CD14-positive monocyte (primary cell): ENCODE measurements around the gene LRTM2. TPM values are rescaled to one million over a fixed set of nuclear protein-coding genes. Genes with fewer than 3 reads are reported as not detected.
A peak's percentile ranks its signal among the peaks of the same experiment; 100 is the strongest.

Experiments used
- DNase-seq, 3 donors: peaks; one replicate each; pipeline ENCODE4 v3.0.0-alpha.2; 2011 to 2022
- H2AFZ ChIP-seq: 2 replicates; pipeline ENCODE4 v1.6.0; 2012; ENCODE audit warnings: mild to moderate bottlenecking, low read depth, low read length, inconsistent platforms; ENCODE audit not compliant: insufficient read depth, poor library complexity, severe bottlenecking
- H3K27ac ChIP-seq, 2 donors: 1 replicate in 1 of 2; 2 replicates in 1 of 2; pipeline ENCODE4 v1.5.1; 2012 to 2013; ENCODE audit warnings: low read length in 2 of 2, control low read depth in 1 of 2, inconsistent platforms in 1 of 2, low read depth in 1 of 2, mild to moderate bottlenecking in 1 of 2
- H3K27me3 ChIP-seq, 2 donors: one replicate each; pipeline versions ENCODE4 v1.6.0 to v1.6.1; 2011 to 2013; ENCODE audit warnings: low read length in 2 of 2; ENCODE audit not compliant: control insufficient read depth in 2 of 2, insufficient read depth in 2 of 2
- H3K36me3 ChIP-seq, 2 donors: replicated peaks in 1 of 2; 1 replicate in 1 of 2; 2 replicates in 1 of 2; pipeline versions ENCODE4 v1.5.1 to v1.6.1; 2012 to 2013; ENCODE audit warnings: low read length in 2 of 2, control low read depth in 1 of 2, inconsistent platforms in 1 of 2, mild to moderate bottlenecking in 1 of 2; ENCODE audit not compliant: insufficient read depth in 2 of 2, control insufficient read depth in 1 of 2
- H3K4me1 ChIP-seq, 2 donors: 1 replicate in 1 of 2; 2 replicates in 1 of 2; pipeline versions ENCODE4 v1.5.1 to v1.6.1; 2012 to 2013; ENCODE audit warnings: low read length in 2 of 2, control low read depth in 1 of 2, inconsistent platforms in 1 of 2, mild to moderate bottlenecking in 1 of 2, moderate library complexity in 1 of 2; ENCODE audit not compliant: insufficient read depth in 2 of 2, control insufficient read depth in 1 of 2
- H3K4me2 ChIP-seq: replicated peaks from 2 replicates; pipeline ENCODE3; 2012; ENCODE audit warnings: low read length, moderate library complexity, mild to moderate bottlenecking; ENCODE audit not compliant: poor library complexity, severe bottlenecking; ENCODE audit errors: extremely low read depth
- H3K4me3 ChIP-seq, 3 experiments: fragments of 200-600 bp in 1 of 3; sonication (generic) in 1 of 3; replicated peaks in 1 of 3; 1 replicate in 2 of 3; 2 replicates in 1 of 3; pipeline ENCODE4 v1.5.1; 2011 to 2013; ENCODE audit warnings: low read length in 3 of 3, mild to moderate bottlenecking in 3 of 3, control low read depth in 2 of 3, low read depth in 2 of 3, inconsistent platforms in 1 of 3, moderate library complexity in 1 of 3
- H3K79me2 ChIP-seq: 2 replicates; pipeline ENCODE4 v1.6.0; 2012; ENCODE audit warnings: mild to moderate bottlenecking, control low read depth, inconsistent platforms, low read length, moderate library complexity; ENCODE audit not compliant: insufficient read depth
- H3K9ac ChIP-seq: 2 replicates; pipeline ENCODE4 v1.6.0; 2017; ENCODE audit warnings: low read length, mild to moderate bottlenecking; ENCODE audit not compliant: insufficient read depth, poor library complexity, severe bottlenecking
- H3K9me3 ChIP-seq, 2 donors: replicated peaks in 1 of 2; 1 replicate in 1 of 2; 2 replicates in 1 of 2; pipeline versions ENCODE4 v1.5.1 to v1.6.1; 2012 to 2013; ENCODE audit warnings: low read length in 2 of 2, control low read depth in 1 of 2; ENCODE audit not compliant: control insufficient read depth in 1 of 2, insufficient read depth in 1 of 2
- H4K20me1 ChIP-seq: 2 replicates; pipeline ENCODE4 v1.6.0; 2012; ENCODE audit warnings: mild to moderate bottlenecking, low read length, control low read depth, moderate library complexity; ENCODE audit not compliant: insufficient read depth
- H3K27ac Mint-ChIP-seq, 7 donors: one replicate each; pipeline ENCODE4 v1.8.0; 2020; ENCODE audit warnings: mild to moderate bottlenecking in 7 of 7, mixed read lengths in 7 of 7, moderate library complexity in 6 of 7, inconsistent platforms in 2 of 7
- H3K27me3 Mint-ChIP-seq, 3 donors: one replicate each; pipeline ENCODE4 v1.8.0; 2021 to 2022; ENCODE audit warnings: low read depth in 3 of 3, mild to moderate bottlenecking in 3 of 3, mixed read lengths in 3 of 3, moderate library complexity in 3 of 3, inconsistent platforms in 1 of 3
- H3K36me3 Mint-ChIP-seq, 2 donors: one replicate each; pipeline ENCODE4 v1.8.0; 2020; ENCODE audit warnings: mixed read lengths in 2 of 2, inconsistent platforms in 1 of 2, mild to moderate bottlenecking in 1 of 2
- H3K4me1 Mint-ChIP-seq: one replicate; pipeline ENCODE4 v1.8.0; 2020; ENCODE audit warnings: mild to moderate bottlenecking, mixed read lengths
- H3K4me3 Mint-ChIP-seq, 2 donors: one replicate each; pipeline ENCODE4 v1.8.0; 2020; ENCODE audit warnings: mild to moderate bottlenecking in 2 of 2, mixed read lengths in 2 of 2, moderate library complexity in 1 of 2
- H3K9me3 Mint-ChIP-seq, 7 donors: one replicate each; pipeline ENCODE4 v1.8.0; 2020 to 2022; ENCODE audit warnings: mixed read lengths in 7 of 7, mild to moderate bottlenecking in 6 of 7, moderate library complexity in 6 of 7, inconsistent platforms in 2 of 7
- WGBS: methylation state at CpG from one replicate; pipeline ENCODE4 v1.1.5; 2013; ENCODE audit warnings: missing lambda C conversion rate; ENCODE audit not compliant: insufficient coverage; 5-methylcytosine and 5-hydroxymethylcytosine counted together
- intact Hi-C, 2 donors: fragments of 100-400 bp; cut with micrococcal nuclease; formaldehyde crosslinking; loops; one replicate each; pipeline versions ENCODE4 v1.15.0 to v1.15.1; 2023
- polyA plus RNA-seq, 3 donors: library from polyadenylated mRNA; depleted of rRNA in 1 of 3; unstranded in 2 of 3; stranded (reverse) in 1 of 3; fragments of 300-500 nt in 2 of 3; fragments of >200 nt in 1 of 3; fragmentation: Illumina TruSeq in 2 of 3; gene quantifications; 1 replicate in 2 of 3; 2 replicates in 1 of 3; pipeline ENCODE4 v1.2.3, GENCODE V29; 2012 to 2021
- TF ChIP-seq, protein P1 (sequence below): fragments of 200-600 bp; IDR thresholded peaks from one replicate; pipeline ENCODE4 v1.8.0; 2022; ENCODE audit warnings: antibody characterized with exemption, mild to moderate bottlenecking

LRTM2 gene
- polyA plus RNA-seq, 3 donors: not detected

DNA sequence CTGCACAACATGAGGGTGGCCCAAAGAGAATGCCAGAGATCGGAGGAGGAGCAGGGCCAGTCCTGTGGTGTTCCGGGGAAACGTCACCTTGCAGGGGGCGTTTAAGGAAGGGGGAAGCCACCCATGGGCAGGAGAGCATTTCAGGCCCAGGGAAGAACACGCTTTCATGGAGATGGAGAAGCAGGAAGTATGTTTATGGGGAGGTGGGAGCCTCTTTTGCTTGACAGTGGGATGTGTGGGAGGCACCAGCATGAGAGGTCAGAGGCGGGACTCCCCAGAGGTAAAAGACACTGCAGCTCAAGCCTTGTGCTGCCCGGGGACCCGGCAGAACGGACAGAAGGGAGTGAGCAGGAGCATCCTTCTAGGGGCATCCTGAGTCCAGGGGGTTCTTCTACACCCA, 1.3 kb upstream of the LRTM2 start:
- H3K4me3 ChIP-seq: no peak overlapping the region
- H3K36me3 ChIP-seq: no peaks in the 10 kb centered on the region
- no peak for DNase-seq
- Mint-ChIP-seq H3K4me3 (peak overlapping the region in 1 of 2 donors; percentile 83), H3K27ac (no peak overlapping the region), H3K36me3 (peaks cover 7 to 10% of the 10 kb centered on the region in 2 donors), H3K4me1 (peaks cover 34% of the 10 kb centered on the region), H3K27me3 (peaks cover 35 to 42% (median 39%) of the 10 kb centered on the region in 3 donors), H3K9me3 (peaks cover 2 to 7% (median 4%) of the 10 kb centered on the region in 7 donors)
- H3K9me3 ChIP-seq: no peaks in the 10 kb centered on the region
- 83% methylated on average over 7 of the region's 9 CpGs for WGBS
- TF ChIP-seq, protein P1, sequence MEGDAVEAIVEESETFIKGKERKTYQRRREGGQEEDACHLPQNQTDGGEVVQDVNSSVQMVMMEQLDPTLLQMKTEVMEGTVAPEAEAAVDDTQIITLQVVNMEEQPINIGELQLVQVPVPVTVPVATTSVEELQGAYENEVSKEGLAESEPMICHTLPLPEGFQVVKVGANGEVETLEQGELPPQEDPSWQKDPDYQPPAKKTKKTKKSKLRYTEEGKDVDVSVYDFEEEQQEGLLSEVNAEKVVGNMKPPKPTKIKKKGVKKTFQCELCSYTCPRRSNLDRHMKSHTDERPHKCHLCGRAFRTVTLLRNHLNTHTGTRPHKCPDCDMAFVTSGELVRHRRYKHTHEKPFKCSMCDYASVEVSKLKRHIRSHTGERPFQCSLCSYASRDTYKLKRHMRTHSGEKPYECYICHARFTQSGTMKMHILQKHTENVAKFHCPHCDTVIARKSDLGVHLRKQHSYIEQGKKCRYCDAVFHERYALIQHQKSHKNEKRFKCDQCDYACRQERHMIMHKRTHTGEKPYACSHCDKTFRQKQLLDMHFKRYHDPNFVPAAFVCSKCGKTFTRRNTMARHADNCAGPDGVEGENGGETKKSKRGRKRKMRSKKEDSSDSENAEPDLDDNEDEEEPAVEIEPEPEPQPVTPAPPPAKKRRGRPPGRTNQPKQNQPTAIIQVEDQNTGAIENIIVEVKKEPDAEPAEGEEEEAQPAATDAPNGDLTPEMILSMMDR: no peak
- no peak overlapping the region for H3K4me2 ChIP-seq
- intact Hi-C loops: loop anchor here in 1 of 2 donors (10.0 kb wide), 1 partner anchor 526 kb away; no protein-coding TSS in a partner anchor
- peaks cover 10 to 36% of the 10 kb centered on the region in 2 donors for H3K27me3 ChIP-seq
- H3K9ac ChIP-seq: no peak overlapping the region
- H3K79me2 ChIP-seq: no peaks in the 10 kb centered on the region
- H3K27ac ChIP-seq: no peak overlapping the region
- H3K4me1 ChIP-seq: peaks cover 14 to 28% of the 10 kb centered on the region in 2 donors
- no peaks in the 10 kb centered on the region for H4K20me1 ChIP-seq
- H2AFZ ChIP-seq: no peak overlapping the region

DNA sequence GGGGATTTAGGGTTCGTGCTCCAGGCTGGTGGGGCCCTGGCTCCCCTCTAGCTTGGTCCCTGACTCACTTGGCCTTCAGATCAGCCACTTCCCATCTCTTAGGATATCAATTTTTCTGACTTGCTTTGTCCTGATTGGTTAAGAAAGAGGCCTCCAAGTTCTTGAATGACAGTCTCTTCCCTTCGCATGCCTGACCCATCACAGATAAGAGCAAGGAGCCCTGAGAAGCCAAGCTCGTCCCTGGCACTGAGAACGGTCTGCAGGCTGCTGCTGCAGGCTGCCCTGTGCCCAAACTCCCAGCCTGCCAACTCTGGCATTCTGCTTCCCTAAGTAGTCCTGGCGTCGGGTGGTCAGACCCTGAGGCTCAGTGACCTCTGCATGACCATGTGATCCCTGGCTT, 794 bp upstream of the LRTM2 start:
- peaks cover 9 to 23% of the 10 kb centered on the region in 2 donors for H3K4me1 ChIP-seq
- TF ChIP-seq, protein P1: no peak
- H4K20me1 ChIP-seq: no peaks in the 10 kb centered on the region
- no peak overlapping the region for H3K4me2 ChIP-seq
- WGBS: 70% methylated on average over 5 of the region's 6 CpGs
- Mint-ChIP-seq H3K36me3 (peaks cover 5 to 7% of the 10 kb centered on the region in 2 donors), H3K27ac (peak overlapping the region in 1 of 7 donors; percentile 35), H3K9me3 (peaks cover 2 to 7% (median 3%) of the 10 kb centered on the region in 7 donors), H3K4me1 (peaks cover 29% of the 10 kb centered on the region), H3K4me3 (peak overlapping the region in 1 of 2 donors; percentile 83), H3K27me3 (peaks cover 33 to 42% (median 39%) of the 10 kb centered on the region in 3 donors)
- DNase-seq: no peak
- intact Hi-C loops: loop anchor here in 1 of 2 donors (10.0 kb wide), 1 partner anchor 525 kb away; no protein-coding TSS in a partner anchor
- no peaks in the 10 kb centered on the region for H3K36me3 ChIP-seq
- H3K4me3 ChIP-seq: no peak overlapping the region
- H3K27me3 ChIP-seq: peaks cover 10 to 36% of the 10 kb centered on the region in 2 donors
- no peak overlapping the region for H2AFZ ChIP-seq
- H3K27ac ChIP-seq: no peak overlapping the region
- H3K79me2 ChIP-seq: no peaks in the 10 kb centered on the region
- H3K9me3 ChIP-seq: no peaks in the 10 kb centered on the region
- H3K9ac ChIP-seq: no peak overlapping the region
